Gastrocnemius medialis (tissue), 4 donors: ENCODE measurements around the gene ZNF841. TPM values are rescaled to one million over a fixed set of nuclear protein-coding genes. Genes with fewer than 3 reads are reported as not detected.
"Not testable (repeated sequence)": the region's sequence is repeated elsewhere in the genome, so short reads cannot be mapped to it uniquely, and the experiment has no call there.

ENCODE experiments used
- ATAC-seq, 2 donors: fragments of 150-250 bp; one replicate each; pipeline ENCODE4 v1.9.1; 2016
- DNase-seq, 2 donors: peaks; one replicate each; pipeline ENCODE4 v3.0.0-alpha.2; 2019
- H3K27ac ChIP-seq, 4 donors: fragments of 200-600 bp; sonication (generic); 1 replicate in 1 of 4; 2 replicates in 3 of 4; pipeline ENCODE4 v1.5.1; 2016 to 2018; ENCODE audit warnings: mild to moderate bottlenecking in 2 of 4, moderate library complexity in 1 of 4
- H3K27me3 ChIP-seq, 3 donors: fragments of 200-600 bp; sonication (generic) in 2 of 3; 1 replicate in 1 of 3; 2 replicates in 2 of 3; pipeline versions ENCODE4 v1.5.1 to v1.6.0; 2016 to 2019; ENCODE audit warnings: mild to moderate bottlenecking in 1 of 3, moderate library complexity in 1 of 3
- H3K36me3 ChIP-seq, 2 donors: fragments of 200-600 bp; sonication (generic) in 1 of 2; one replicate each; pipeline ENCODE4 v1.5.1; 2017 to 2018
- H3K4me1 ChIP-seq, 2 donors: fragments of 200-600 bp; sonication (generic) in 1 of 2; one replicate each; pipeline ENCODE4 v1.5.1; 2016 to 2017; ENCODE audit warnings: mild to moderate bottlenecking in 2 of 2
- H3K4me3 ChIP-seq, 4 donors: fragments of 200-600 bp; sonication (generic) in 3 of 4; 1 replicate in 1 of 4; 2 replicates in 3 of 4; pipeline ENCODE4 v1.5.1; 2016 to 2019; ENCODE audit warnings: mild to moderate bottlenecking in 2 of 4
- H3K9me3 ChIP-seq, 3 donors: fragments of 200-600 bp; sonication (generic) in 2 of 3; 1 replicate in 1 of 3; 2 replicates in 2 of 3; pipeline ENCODE4 v1.5.1; 2016 to 2019
- POLR2A ChIP-seq, 2 donors: fragments of 450-650 bp; IDR thresholded peaks; one replicate each; pipeline ENCODE4 v1.6.1; 2017; ENCODE audit warnings: antibody characterized with exemption in 2 of 2, mild to moderate bottlenecking in 2 of 2, moderate library complexity in 2 of 2
- in situ Hi-C, 4 donors: fragments of 200-750 bp; cut with MboI; loops; one replicate each; pipeline versions ENCODE4 v1.15.0 to v1.8.0; 2017; ENCODE audit warnings: low sequenced_read_pairs in 4 of 4
- intact Hi-C: fragments of 100-400 bp; cut with DNase I; formaldehyde crosslinking; loops from one replicate; pipeline ENCODE4 v1.15.1; 2023; ENCODE audit warnings: low total_unique reads
- total RNA-seq, 4 donors: library from RNA; depleted of rRNA; stranded (reverse); fragments of >200 nt; gene quantifications; one replicate each; pipeline versions ENCODE4 v1.1.0 to v1.2.3, GENCODE V29; 2016
- TF ChIP-seq, protein P1 (sequence below), 5 experiments: fragments of 450-650 bp in 3 of 5; fragments of 200-600 bp in 2 of 5; sonication (generic) in 2 of 5; IDR thresholded peaks in 4 of 5; conservative IDR thresholded peaks in 1 of 5; 1 replicate in 4 of 5; 2 replicates in 1 of 5; pipeline ENCODE4 v1.5.1; 2016 to 2019; ENCODE audit warnings: antibody characterized with exemption in 5 of 5, mild to moderate bottlenecking in 3 of 5, moderate library complexity in 3 of 5

Gene ZNF841
- total RNA-seq, 4 donors from 2014 or later = 2.1 to 3.1 (median 2.3) TPM

DNA sequence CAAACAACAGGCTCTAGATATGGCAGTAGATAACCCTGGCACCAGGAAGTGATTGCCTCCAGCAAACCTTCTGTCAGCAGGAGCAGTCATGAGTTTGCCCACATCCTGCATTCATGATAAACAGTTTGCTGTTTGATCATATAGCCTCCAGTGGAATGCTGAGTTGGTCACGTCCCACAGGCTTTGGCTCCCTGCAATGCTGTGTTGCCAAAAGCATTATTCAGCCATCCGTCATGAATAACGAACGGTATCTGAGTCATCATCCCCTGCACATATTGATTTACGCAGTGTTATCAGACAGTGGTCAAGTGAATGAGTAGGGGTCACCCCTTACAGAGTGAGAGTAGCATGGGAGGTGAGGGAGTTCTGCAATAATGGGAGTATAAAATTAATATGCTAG, 25.1 kb downstream of the ZNF841 start:
- DNase-seq (no peak), ATAC-seq (no peak)
- peaks cover 15 to 96% of the 10 kb centered on the region in 2 donors for H3K36me3 ChIP-seq
- H3K27me3 ChIP-seq = no peaks in the 10 kb centered on the region
- H3K4me3 ChIP-seq = no peak overlapping the region
- H3K9me3 ChIP-seq = peaks cover 7 to 44% (median 16%) of the 10 kb centered on the region in 3 donors
- no peak overlapping the region for H3K27ac ChIP-seq
- H3K4me1 ChIP-seq = no peaks in the 10 kb centered on the region
- TF ChIP-seq, protein P1, sequence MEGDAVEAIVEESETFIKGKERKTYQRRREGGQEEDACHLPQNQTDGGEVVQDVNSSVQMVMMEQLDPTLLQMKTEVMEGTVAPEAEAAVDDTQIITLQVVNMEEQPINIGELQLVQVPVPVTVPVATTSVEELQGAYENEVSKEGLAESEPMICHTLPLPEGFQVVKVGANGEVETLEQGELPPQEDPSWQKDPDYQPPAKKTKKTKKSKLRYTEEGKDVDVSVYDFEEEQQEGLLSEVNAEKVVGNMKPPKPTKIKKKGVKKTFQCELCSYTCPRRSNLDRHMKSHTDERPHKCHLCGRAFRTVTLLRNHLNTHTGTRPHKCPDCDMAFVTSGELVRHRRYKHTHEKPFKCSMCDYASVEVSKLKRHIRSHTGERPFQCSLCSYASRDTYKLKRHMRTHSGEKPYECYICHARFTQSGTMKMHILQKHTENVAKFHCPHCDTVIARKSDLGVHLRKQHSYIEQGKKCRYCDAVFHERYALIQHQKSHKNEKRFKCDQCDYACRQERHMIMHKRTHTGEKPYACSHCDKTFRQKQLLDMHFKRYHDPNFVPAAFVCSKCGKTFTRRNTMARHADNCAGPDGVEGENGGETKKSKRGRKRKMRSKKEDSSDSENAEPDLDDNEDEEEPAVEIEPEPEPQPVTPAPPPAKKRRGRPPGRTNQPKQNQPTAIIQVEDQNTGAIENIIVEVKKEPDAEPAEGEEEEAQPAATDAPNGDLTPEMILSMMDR (IDR thresholded peaks at IDR 0.05 in 4 of 5, conservative IDR thresholded peaks at IDR 0.05 in 1 of 5) = no peak
- no peak for TF ChIP-seq POLR2A (IDR thresholded peaks at IDR 0.05)
- intact Hi-C loops (no loop called here), in situ Hi-C loops (no loop called here)

DNA sequence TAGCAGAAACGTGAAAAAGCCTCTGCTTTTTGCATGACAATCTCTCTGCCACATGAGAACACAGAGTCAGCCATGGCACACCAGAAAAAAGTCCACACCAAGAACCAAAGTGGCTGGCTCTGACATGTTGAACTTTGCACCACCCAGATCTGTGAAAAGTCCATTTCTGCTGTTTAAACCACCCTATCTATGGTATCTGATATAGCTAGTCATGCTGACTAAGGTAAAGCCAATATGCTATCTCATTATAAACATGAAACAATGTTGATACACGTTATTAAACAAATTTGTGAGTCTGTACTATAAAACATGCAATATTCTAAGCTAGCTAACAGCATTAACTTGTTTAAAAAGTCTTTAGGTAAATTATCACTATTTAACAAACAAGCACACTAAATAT, 25.9 kb downstream of the ZNF841 start:
- peaks cover 15 to 96% of the 10 kb centered on the region in 2 donors for H3K36me3 ChIP-seq
- DNase-seq (no peak), ATAC-seq (no peak)
- H3K4me3 ChIP-seq = no peak overlapping the region
- in situ Hi-C loops (no loop called here), intact Hi-C loops (no loop called here)
- TF ChIP-seq POLR2A (IDR thresholded peaks at IDR 0.05) = no peak
- TF ChIP-seq, protein P1 (IDR thresholded peaks at IDR 0.05 in 4 of 5, conservative IDR thresholded peaks at IDR 0.05 in 1 of 5) = no peak
- no peaks in the 10 kb centered on the region for H3K4me1 ChIP-seq
- H3K27me3 ChIP-seq = no peaks in the 10 kb centered on the region
- peaks cover 7 to 50% (median 20%) of the 10 kb centered on the region in 3 donors for H3K9me3 ChIP-seq
- H3K27ac ChIP-seq = no peak overlapping the region

DNA sequence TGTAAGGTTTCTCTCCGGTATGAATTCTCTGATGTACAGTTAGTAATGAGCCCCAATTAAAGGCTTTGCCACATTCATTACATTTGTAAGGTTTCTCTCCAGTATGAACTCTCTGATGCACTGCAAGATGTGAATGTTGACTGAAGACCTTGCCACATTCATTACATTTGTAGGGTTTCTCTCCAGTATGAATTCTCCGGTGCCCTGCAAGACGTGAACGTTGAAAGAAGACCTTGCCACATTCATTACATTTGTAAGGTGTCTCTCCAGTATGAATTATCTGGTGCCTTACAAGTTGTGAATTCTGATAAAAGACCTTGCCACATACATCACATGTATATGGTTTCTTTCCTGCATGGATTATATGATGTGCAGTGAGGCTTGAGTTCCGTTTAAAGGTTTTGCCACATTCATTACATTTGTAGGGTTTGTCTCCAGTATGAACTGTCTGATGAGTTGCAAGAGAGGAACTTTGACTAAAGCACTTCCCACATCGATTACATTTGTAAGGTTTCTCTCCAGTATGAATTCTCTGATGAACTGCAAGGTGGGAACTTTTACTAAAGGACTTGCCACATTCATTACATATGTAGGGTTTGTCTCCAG, 29.2 kb downstream of the ZNF841 start:
- DNase-seq (no peak), ATAC-seq (no peak)
- intact Hi-C loops = no loop called here
- H3K27ac ChIP-seq = no peak overlapping the region
- peaks cover 15 to 97% of the 10 kb centered on the region in 2 donors for H3K36me3 ChIP-seq
- in situ Hi-C loops = no loop called here
- TF ChIP-seq, protein P1 (IDR thresholded peaks at IDR 0.05 in 4 of 5, conservative IDR thresholded peaks at IDR 0.05 in 1 of 5) = no peak
- TF ChIP-seq POLR2A (IDR thresholded peaks at IDR 0.05) = no peak
- H3K9me3 ChIP-seq = peaks cover 13 to 75% (median 23%) of the 10 kb centered on the region in 3 donors
- no peaks in the 10 kb centered on the region for H3K4me1 ChIP-seq
- H3K4me3 ChIP-seq = peak overlapping the region in 1 of 4 donors; percentile 25
- no peaks in the 10 kb centered on the region for H3K27me3 ChIP-seq

DNA sequence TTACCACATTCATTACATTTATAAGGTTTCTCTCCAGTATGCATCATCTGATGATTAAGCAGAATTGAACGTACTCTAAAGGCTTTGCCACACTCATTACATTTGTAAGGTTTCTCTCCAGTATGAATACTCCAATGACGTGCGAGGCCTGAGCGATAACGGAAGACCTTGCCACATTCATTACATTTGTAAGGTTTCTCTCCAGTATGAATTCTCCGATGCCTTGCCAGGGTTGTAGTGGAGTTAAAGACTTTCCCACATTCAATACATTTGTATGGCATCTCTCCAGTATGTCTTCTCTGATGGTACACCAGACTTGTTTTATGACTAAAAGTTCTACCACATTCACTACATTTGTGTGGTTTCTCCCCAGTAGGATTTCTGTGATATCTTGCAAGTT, 30.2 kb downstream of the ZNF841 start:
- H3K36me3 ChIP-seq = peaks cover 14 to 89% of the 10 kb centered on the region in 2 donors
- intact Hi-C loops = no loop called here
- no peaks in the 10 kb centered on the region for H3K27me3 ChIP-seq
- TF ChIP-seq POLR2A (IDR thresholded peaks at IDR 0.05) = no peak
- TF ChIP-seq, protein P1 (IDR thresholded peaks at IDR 0.05 in 4 of 5, conservative IDR thresholded peaks at IDR 0.05 in 1 of 5) = no peak
- H3K4me1 ChIP-seq = no peaks in the 10 kb centered on the region
- no peak overlapping the region for H3K4me3 ChIP-seq
- no peak overlapping the region for H3K27ac ChIP-seq
- in situ Hi-C loops = no loop called here
- DNase-seq (no peak), ATAC-seq (no peak)
- peaks cover 13 to 75% (median 23%) of the 10 kb centered on the region in 3 donors for H3K9me3 ChIP-seq

DNA sequence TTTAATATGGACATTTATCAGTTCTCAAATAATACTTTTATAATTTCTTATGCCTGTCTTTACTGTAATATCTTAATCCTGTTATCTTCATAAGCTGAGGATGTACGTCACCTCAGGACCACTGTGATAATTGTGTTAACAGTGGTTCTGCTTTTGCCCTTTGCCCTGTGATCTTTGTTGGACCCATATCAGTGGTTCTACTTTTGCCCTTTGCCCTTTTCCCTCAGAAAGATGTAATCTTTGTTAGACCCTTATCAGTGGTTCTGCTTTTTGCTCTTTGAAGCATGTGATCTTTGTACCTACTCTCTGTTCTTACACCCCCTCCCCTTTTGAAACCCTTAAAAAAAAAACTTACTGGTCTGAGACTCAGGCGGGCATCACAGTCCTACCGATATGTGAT, 39.1 kb downstream of the ZNF841 start:
- H3K4me3 ChIP-seq, DNase-seq, H3K27me3 ChIP-seq, H3K36me3 ChIP-seq, H3K27ac ChIP-seq, intact Hi-C loops, H3K4me1 ChIP-seq, ATAC-seq, in situ Hi-C loops: not testable (repeated sequence)
- H3K9me3 ChIP-seq = peaks cover 0 to 15% (median 3%) of the 10 kb centered on the region in 3 donors

DNA sequence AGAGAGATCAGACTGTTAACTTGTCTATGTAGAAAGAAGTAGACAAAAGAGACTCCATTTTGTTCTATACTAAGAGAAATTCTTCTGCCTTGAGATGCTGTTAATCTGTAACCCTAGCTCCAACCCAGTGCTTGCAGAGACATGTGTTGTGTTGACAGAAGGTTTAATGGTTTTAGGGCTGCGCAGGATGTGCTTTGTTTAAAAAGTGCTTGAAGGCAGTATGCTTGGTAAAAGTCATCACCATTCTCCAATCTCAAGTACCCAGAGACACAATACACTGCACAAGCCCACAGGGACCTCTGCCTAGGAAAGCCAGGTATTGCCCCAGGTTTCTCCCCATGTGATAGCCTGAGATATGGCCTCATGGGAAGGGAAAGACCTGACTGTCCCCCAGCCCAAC, 43.8 kb downstream of the ZNF841 start:
- H3K27ac ChIP-seq, in situ Hi-C loops, H3K4me3 ChIP-seq, ATAC-seq, DNase-seq, H3K27me3 ChIP-seq, intact Hi-C loops, H3K9me3 ChIP-seq: not testable (repeated sequence)
- H3K4me1 ChIP-seq = peaks cover 0 to 11% of the 10 kb centered on the region in 2 donors
- peaks cover 0 to 20% of the 10 kb centered on the region in 2 donors for H3K36me3 ChIP-seq
